ENCODE data around the gene JHY. TPM values are rescaled to one million over a fixed set of nuclear protein-coding genes. Genes with fewer than 3 reads are reported as not detected.
A peak's percentile ranks its signal among the peaks of the same experiment; 100 is the strongest.
"Not testable (repeated sequence)": the region's sequence is repeated elsewhere in the genome, so short reads cannot be mapped to it uniquely, and the experiment has no call there.

Gene JHY
- total RNA-seq (2014; rRNA removed; shearing (Covaris generic)) = 2.2 and 2.3 TPM in 2 replicates

DNA sequence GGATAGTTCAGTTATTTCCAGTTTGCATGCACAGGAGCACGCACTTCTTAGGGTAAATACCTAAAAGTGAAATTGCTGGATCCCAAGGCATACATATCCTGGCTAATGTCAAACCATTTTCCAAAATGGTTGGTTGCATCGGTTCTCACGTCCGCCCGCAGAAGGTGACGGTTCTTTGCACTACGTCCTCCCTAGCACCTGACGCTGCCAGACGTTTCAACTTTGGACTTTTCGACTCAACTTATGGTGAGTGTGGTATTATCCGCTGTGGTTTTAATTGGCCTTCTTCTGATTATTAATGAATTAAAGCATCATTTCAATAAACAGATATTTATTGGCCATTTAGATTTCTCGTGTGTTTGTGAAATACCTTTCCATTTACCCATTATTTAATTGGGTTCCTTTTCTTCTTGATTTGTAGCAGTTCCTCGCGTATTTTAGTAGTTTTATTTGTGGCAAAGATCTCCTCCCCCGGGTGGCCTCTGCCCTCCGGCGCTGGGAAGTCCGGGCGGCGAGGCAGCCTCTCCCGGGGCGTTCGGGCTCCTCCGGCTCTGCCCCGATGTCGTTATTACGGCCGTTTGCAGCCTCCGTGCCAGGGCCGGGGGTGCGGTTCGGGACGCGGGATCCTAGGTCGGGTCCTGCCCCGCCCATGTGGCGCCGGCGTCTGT is at the start of gene JHY:
Gene JHY (plus strand): TSS at position 571 of the 668 bp plus-strand sequence. CDS start 3,091 bp downstream, outside the sequence.
- no peak for DNase-seq (ENCODE audit: low read depth)

- no peak for DNase-seq (ENCODE audit: low read depth)
These were observed 48.6 kb upstream of the JHY start for GRCh38 chr11:122833846-122834464.

DNA sequence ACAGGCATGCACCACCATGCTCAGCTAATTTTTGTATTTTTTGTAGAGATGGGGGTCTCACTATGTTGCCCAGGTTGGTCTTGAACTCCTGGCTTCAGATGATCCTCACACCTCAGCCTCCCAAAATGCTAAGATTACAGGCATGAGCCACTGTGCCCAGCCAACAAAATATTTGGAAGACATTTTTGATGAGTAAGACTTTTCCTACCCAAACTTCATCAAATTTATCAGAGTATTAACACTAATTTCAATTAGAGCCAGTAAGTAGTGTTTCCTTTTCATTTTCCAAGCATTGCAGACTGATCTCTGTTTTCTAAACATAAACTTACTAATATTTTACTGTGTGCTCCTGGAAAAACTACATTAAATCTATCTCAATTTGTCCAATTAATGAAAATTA is 45.6 kb upstream of the JHY start:
- no peak for DNase-seq (ENCODE audit: low read depth)

- no peak for DNase-seq (ENCODE audit: low read depth)
These were observed 44.8 kb upstream of the JHY start for GRCh38 chr11:122837528-122838346.

DNA sequence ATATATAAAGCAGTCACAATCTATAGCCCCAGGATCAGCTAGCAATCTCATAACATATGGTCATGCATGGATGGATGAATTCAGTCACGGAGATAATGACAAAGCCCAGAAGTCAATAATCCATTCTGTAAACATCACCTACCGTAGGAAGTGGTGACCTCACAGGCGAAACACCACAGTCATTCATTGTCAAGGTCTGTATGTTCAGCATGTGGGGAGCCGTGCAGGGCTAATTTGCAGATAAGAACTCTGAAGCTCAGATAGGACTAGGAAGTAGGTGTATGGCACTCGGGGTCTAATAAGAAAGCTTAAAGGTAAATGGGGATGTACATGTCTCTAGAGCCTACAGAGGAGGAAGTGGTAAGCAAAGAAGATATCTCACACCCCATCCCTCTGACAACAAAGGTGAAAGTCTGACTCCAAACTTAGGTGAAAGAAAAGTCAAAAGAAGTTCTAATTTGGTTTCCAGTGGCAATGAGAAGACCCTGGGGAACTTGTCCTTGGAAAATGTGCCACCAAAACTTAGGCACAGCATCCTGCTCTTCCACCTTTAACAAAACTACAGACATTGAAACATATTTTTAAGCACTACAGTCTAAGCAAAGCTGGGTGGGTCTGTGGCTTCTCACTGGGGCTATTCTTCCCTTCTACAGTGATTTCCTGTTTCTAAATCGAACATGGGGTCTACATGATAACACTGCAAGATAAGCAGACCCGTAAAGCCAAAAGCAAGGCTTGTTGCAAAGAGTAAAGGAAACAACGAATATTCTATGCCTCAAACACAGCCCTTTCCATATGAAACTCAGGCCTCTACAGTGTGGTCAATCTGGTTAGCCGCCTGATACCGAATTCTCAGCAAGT is 39.0 kb upstream of the JHY start:
- DNase-seq (ENCODE audit: low read depth) = peak; percentile 16

DNA sequence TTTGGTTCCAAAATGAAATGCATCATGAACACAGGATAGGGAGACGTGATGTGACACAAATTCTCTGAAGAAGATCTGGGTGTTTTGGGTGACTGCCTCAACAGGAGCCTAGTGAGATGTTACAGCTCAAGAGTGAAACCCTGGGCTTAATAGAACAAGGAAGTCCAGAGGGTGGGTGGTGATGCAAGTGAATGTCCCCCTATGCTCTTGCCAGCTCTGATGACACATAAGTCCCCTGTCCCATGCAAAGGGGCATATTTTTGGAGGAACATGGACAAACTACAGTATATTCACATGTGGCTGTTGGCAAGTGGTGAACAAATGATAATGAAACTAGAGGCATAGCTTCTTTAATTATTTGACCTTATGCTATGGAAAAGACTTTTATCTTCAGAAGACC is 35.1 kb upstream of the JHY start:
- no peak for DNase-seq (ENCODE audit: low read depth)

- DNase-seq (ENCODE audit: low read depth) = no peak
These were observed 34.4 kb upstream of the JHY start for GRCh38 chr11:122848186-122848585.

GRCh38 chr11:122850076-122850631 is 32.4 kb upstream of the JHY start:
- peak; percentile 92 for DNase-seq (ENCODE audit: low read depth)

DNA sequence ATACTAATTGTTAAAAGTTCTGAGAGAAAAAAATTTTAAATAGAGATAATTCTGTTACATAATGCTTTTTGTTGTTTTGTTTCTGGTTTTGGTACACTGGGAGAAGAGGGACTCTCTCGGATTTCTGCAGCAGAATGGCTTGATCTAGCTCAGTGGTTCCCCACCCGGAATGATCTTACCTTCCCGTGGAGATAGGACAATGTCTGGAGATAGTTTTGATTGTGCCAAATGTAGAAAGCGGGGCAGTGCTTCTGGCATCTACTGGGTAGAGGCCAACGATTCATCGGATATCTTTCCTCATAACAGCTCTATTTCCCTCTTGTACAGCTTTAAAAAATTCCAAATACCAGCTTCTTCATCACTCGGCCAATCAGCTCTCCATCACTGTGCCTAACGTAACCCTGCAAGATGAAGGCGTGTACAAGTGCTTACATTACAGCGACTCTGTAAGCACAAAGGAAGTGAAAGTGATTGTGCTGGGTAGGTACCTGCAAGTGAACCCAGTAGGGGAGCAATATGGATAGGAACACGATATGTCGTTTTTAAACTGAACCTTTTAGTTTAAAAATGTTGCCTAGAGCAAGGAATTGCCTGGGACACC is 31.1 kb upstream of the JHY start:
- no peak for DNase-seq (ENCODE audit: low read depth)

DNA sequence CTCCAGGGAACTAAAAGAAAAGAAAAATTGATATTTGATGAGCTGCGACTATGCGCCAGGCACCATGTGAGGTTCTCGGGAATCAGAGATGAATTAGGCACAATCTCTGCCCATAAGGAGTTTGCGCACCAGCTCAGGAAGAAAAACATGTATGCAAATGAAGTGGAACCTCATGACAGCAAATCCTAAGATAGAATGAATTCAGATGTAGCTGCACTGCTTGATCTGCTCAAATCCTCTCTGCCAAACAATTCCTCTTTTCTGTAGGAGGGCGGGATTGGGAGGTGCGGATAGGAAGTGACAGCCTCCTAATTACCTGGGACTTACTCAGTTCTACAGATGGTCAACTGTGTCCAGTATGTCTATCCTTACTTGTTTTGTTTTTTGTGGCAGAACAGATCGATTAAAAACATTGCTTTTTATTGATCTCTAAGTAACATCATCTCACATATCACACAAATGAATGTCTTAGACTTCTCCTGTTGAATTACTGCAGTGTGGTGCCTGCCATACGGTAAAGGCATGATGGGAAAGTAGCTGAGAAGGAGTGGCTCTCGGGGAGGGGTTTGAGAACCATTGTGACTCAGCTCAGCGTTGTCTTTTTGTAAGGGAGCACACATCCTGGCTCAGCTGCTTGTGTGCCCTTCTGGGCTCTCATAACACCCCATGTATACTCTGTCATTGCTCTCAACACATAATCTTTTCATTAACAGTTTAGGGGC is 30.3 kb upstream of the JHY start:
- DNase-seq (ENCODE audit: low read depth) = peak; percentile 49

DNA sequence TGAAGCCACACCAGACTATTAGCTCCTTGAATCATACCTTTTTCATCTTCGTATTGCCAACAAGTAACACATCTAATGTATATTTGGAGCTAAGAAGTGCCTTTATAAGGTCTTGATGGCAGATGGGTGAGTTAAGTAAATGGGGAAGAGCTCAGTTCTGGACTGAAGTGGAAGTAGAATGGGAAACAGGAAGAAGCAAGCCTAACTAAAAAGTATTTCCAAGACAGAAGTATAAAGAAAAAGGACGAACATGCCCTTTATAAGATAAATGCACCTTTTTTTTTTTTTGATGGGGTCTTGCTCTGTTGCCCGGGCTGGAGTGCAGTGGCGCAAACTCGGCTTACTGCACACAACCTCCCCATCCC is 29.8 kb upstream of the JHY start:
- DNase-seq (ENCODE audit: low read depth) = no peak

DNA sequence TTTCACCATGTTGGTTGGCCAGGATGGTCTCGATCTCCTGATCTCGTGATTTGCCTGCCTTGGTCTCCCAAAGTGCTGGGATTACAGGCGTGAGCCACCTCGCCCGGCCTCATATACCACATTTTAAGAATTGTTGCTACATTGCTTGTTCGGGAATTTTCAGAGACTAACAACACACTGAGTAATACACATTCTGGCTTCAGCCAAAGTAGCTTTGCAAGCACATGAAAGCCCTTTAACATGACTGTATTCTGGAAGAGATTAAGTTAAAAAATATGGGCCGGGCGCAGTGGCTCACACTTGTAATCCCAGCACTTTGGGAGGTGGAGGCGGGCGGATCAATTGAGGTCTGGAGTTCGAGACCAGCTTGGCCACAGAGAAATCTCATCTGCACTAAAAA is 29.3 kb upstream of the JHY start:
- DNase-seq (ENCODE audit: low read depth) = no peak

GRCh38 chr11:122853971-122854446 is 28.6 kb upstream of the JHY start:
- peak; percentile 63 for DNase-seq (ENCODE audit: low read depth)

- no peak for DNase-seq (ENCODE audit: low read depth)
These were observed 20.9 kb upstream of the JHY start for GRCh38 chr11:122861631-122862030.

GRCh38 chr11:122862091-122862490 is 20.5 kb upstream of the JHY start:
- DNase-seq (ENCODE audit: low read depth) = no peak

DNA sequence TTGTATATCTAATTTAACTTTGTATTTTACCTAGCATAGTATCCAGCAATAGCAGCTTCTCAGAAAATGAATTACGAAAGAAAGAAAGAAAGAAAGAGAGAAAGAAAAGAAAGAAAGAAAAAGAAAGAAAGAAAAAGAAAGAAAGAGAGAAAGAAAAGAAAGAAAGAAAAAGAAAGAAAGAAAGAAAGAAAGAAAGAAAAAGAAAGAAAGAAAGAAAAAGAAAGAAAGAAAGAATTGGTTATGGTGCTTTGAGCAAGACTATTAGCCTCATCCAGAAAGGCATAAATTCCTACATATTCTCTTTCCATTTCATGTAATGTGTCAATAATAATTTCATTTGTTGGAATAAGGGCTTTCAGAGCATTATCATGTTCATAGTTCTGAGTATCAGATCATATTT is 19.4 kb upstream of the JHY start:
- DNase-seq (ENCODE audit: low read depth) = not testable (repeated sequence)

- peak; percentile 35 for DNase-seq (ENCODE audit: low read depth)
These were observed 18.7 kb upstream of the JHY start for GRCh38 chr11:122863704-122864326.

DNA sequence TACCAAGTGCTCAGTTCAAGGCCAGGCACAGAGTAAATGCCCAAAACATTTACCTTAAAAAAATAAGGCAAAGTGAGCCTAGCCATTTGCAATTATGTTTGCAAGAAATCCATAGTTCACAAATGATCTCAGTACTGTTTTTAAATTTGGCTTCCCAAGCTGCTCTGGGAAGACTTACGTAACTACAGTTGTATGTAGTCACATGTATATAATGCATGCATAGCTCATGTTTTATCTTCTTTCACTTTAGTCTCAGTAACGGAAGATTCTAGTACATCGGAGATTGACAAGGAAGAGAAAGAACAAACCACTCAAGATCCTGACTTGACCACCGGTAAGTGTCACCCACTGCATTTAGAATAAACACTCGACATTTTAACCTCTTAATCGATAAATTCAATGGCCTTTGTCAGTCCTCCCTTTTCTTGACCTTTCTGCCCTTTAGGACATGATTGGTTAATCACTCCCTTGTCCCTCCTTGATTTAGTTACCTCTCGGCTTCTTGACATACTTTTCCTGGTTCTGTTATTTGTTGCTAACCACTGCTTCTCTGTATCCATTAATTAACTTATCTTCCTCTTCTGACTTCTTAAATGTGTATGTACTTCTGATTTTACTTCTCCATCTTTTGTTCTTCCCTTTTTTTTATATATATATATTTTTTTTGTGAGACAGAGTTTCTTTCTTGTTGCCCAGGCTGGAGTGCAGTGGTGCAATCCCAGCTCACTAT is 18.0 kb upstream of the JHY start:
- DNase-seq (ENCODE audit: low read depth) = no peak

DNA sequence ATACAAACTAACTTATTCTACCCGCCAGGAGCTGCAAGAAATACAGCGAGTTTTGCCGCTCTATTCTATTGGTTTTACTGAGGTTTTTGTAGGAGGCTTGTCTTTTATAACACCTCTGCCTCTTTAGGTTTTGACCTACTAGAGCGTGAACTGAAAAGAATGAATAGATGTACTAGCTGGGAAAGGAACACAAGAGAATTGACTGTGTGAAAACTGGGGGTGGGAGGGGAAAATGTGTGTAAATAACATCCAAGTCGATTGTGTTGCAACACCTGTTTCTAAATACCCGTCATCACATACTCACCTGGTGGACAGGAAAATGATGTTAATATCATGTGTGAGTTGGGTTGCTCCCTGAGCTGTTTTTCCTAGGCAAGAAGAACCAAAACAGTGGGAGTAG is 12.9 kb upstream of the JHY start:
- DNase-seq (ENCODE audit: low read depth) = no peak

Data from Daoy (cell line).